Adipocyte (in vitro differentiated cells): ENCODE measurements around the gene CIAO1.

Experiments
- DNase-seq: peaks from one replicate; pipeline ENCODE4 v3.0.0-alpha.2; 2015; ENCODE audit warnings: low read depth
- H3K27me3 ChIP-seq: replicated peaks from 2 replicates; pipeline ENCODE4 v1.7.0; 2013; ENCODE audit warnings: mild to moderate bottlenecking, low read length, moderate library complexity; ENCODE audit not compliant: control insufficient read depth, insufficient read depth
- H3K36me3 ChIP-seq: 2 replicates; pipeline ENCODE4 v1.7.0; 2013; ENCODE audit warnings: low read length, mild to moderate bottlenecking, moderate library complexity; ENCODE audit not compliant: control insufficient read depth, insufficient read depth, severe bottlenecking
- H3K4me1 ChIP-seq: 2 replicates; pipeline ENCODE4 v1.7.0; 2013; ENCODE audit warnings: mild to moderate bottlenecking, low read length, moderate library complexity; ENCODE audit not compliant: control insufficient read depth, insufficient read depth
- H3K4me3 ChIP-seq: 2 replicates; pipeline ENCODE4 v1.7.0; 2013; ENCODE audit warnings: mild to moderate bottlenecking, low read length, moderate library complexity
- H3K9ac ChIP-seq: 2 replicates; pipeline ENCODE4 v1.7.0; 2013; ENCODE audit warnings: mild to moderate bottlenecking, low read length, moderate library complexity
- H3K9me3 ChIP-seq: 2 replicates; pipeline ENCODE4 v1.7.0; 2013; ENCODE audit warnings: mild to moderate bottlenecking, low read length, moderate library complexity; ENCODE audit not compliant: control insufficient read depth

The CIAO1 gene

DNA sequence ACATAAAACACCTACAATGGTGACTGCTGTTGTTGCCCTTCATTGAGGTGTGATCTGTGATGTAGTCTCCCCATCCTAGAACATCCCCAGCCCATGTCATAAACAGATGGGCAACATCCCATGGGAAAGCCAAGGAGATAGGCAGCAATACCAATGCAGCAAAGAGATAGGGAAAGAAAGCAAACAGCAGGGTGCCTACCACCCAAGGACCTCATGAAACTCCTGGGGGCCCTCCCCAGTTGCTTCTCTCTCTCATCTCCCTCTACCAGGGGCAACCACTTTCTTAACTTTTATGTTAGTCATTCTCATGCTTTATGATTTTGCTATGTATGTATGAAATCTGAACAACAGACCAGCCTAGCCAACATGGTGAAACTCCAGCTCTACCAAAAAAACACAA lies 51.0 kb downstream of the CIAO1 start:
- Histone ChIP-seq H3K9me3 (no peaks in the 10 kb centered on the region), H3K4me3 (no peak overlapping the region), H3K27me3 (peaks cover 2% of the 10 kb centered on the region), H3K4me1 (peaks cover 42% of the 10 kb centered on the region), H3K36me3 (no peaks in the 10 kb centered on the region), H3K9ac (no peak overlapping the region)
- no peak for DNase-seq

DNA sequence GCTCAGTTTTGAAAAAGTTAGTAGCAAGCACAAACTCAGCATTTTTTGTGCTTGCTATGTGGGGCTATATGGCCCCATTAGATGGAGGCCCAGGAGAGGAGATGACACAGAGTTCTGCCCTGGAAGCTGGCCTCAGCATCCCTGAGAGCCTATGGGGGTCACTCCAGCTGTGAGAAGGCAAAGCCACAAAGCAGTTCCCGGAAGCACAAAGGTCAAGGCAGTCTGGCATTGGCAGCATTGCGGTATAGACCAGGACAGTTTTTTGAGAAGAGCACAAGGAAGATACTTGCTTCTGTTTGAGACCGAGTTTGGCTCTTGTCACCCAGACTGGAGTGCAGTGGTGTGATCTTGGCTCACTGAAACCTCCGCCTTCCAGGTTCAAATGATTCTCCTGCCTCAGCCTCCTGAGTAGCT lies 51.6 kb downstream of the CIAO1 start:
- H3K27me3 ChIP-seq: peaks cover 4% of the 10 kb centered on the region
- H3K36me3 ChIP-seq: no peaks in the 10 kb centered on the region
- H3K9me3 ChIP-seq: no peaks in the 10 kb centered on the region
- H3K4me1 ChIP-seq: peaks cover 40% of the 10 kb centered on the region
- DNase-seq: no peak
- H3K9ac ChIP-seq: no peak overlapping the region
- H3K4me3 ChIP-seq: no peak overlapping the region

DNA sequence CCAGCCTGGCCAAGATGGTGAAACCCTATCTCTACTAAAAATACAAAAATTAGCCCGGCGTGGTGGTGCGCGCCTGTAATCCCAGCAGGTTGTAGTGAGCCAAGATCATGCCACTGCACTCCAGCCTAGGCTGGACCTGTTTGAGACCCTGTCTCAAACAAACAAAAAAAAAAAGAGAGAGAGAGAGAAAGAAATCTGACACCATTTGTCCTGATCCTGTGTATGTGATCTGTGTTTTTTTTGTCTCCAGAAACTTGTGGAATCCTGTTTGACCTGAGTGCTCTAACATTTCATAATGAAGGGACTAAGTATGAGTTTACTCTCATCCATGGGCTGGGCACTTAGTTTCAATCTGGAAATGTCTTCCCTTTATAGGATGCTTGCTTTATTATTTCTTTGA lies 52.7 kb downstream of the CIAO1 start:
- Histone ChIP-seq H3K9ac (no peak overlapping the region), H3K4me1 (peaks cover 31% of the 10 kb centered on the region), H3K9me3 (no peaks in the 10 kb centered on the region), H3K27me3 (peaks cover 12% of the 10 kb centered on the region), H3K36me3 (no peaks in the 10 kb centered on the region), H3K4me3 (no peak overlapping the region)
- DNase-seq: no peak

GRCh38 chr2:96319396-96319795 lies 53.4 kb downstream of the CIAO1 start:
- H3K36me3 ChIP-seq: no peaks in the 10 kb centered on the region
- peaks cover 15% of the 10 kb centered on the region for H3K27me3 ChIP-seq
- DNase-seq: no peak
- peaks cover 26% of the 10 kb centered on the region for H3K4me1 ChIP-seq
- H3K9ac ChIP-seq: no peak overlapping the region
- H3K4me3 ChIP-seq: no peak overlapping the region
- H3K9me3 ChIP-seq: no peaks in the 10 kb centered on the region

- no peak for DNase-seq
- no peak overlapping the region for H3K9ac ChIP-seq
- no peaks in the 10 kb centered on the region for H3K9me3 ChIP-seq
- no peaks in the 10 kb centered on the region for H3K36me3 ChIP-seq
- peaks cover 18% of the 10 kb centered on the region for H3K4me1 ChIP-seq
- H3K4me3 ChIP-seq: no peak overlapping the region
- H3K27me3 ChIP-seq: peaks cover 15% of the 10 kb centered on the region
Observed at GRCh38 chr2:96320326-96320725, 54.3 kb downstream of the CIAO1 start.

- DNase-seq: peak; percentile 63
- H3K27me3 ChIP-seq: peaks cover 22% of the 10 kb centered on the region
- peaks cover 17% of the 10 kb centered on the region for H3K4me1 ChIP-seq
Observed at GRCh38 chr2:96320728-96321622, 55.0 kb downstream of the CIAO1 start.

More at GRCh38 chr2:96320728-96321622, 55.0 kb downstream of the CIAO1 start:
- Histone ChIP-seq H3K9ac (peak overlapping the region; percentile 46), H3K9me3 (no peaks in the 10 kb centered on the region), H3K36me3 (no peaks in the 10 kb centered on the region), H3K4me3 (peak overlapping the region; percentile 84)
